Left renal cortex interstitium (tissue), 4 donors: ENCODE measurements around the gene GPR39. TPM values are rescaled to one million over a fixed set of nuclear protein-coding genes. Genes with fewer than 3 reads are reported as not detected.
A peak's percentile ranks its signal among the peaks of the same experiment; 100 is the strongest.

ENCODE experiments used
- DNase-seq, 4 donors: peaks; one replicate each; pipeline ENCODE4 v3.0.0-alpha.2; 2013; ENCODE audit warnings: low read depth in 4 of 4, low spot score in 2 of 4, missing footprints in 1 of 4
- polyA plus RNA-seq, 4 donors: library from polyadenylated mRNA; unstranded; fragments of 120-200 nt; gene quantifications; one replicate each; pipeline ENCODE4 v1.2.1, GENCODE V29; 2013; ENCODE audit not compliant: insufficient read length in 4 of 4

The GPR39 gene
- polyA plus RNA-seq, 4 donors: 3.0 to 4.6 (median 3.5) TPM

GRCh38 chr2:132439703-132440398 is 23.2 kb downstream of the GPR39 start:
- DNase-seq: no peak

- DNase-seq: no peak
Measured at GRCh38 chr2:132441051-132441450, 24.4 kb downstream of the GPR39 start.

- no peak for DNase-seq
Measured at GRCh38 chr2:132442278-132442677, 25.7 kb downstream of the GPR39 start.

GRCh38 chr2:132443106-132443505 is 26.5 kb downstream of the GPR39 start:
- no peak for DNase-seq

- no peak for DNase-seq
Measured at GRCh38 chr2:132446444-132446843, 29.8 kb downstream of the GPR39 start.

- no peak for DNase-seq
Measured at GRCh38 chr2:132448331-132448730, 31.7 kb downstream of the GPR39 start.

GRCh38 chr2:132448771-132449170 is 32.2 kb downstream of the GPR39 start:
- peak in 1 of 4 donors; percentile 13 for DNase-seq

GRCh38 chr2:132449868-132450267 is 33.3 kb downstream of the GPR39 start:
- no peak for DNase-seq

GRCh38 chr2:132460781-132461180 is 44.2 kb downstream of the GPR39 start:
- no peak for DNase-seq

- no peak for DNase-seq
Measured at GRCh38 chr2:132462236-132462635, 45.6 kb downstream of the GPR39 start.

- no peak for DNase-seq
Measured at GRCh38 chr2:132463719-132464118, 47.1 kb downstream of the GPR39 start.

GRCh38 chr2:132465917-132466316 is 49.3 kb downstream of the GPR39 start:
- DNase-seq: no peak

- no peak for DNase-seq
Measured at GRCh38 chr2:132466428-132467028, 49.9 kb downstream of the GPR39 start.

GRCh38 chr2:132468821-132469675 is 52.4 kb downstream of the GPR39 start:
- DNase-seq: no peak

GRCh38 chr2:132470746-132471145 is 54.1 kb downstream of the GPR39 start:
- no peak for DNase-seq

- no peak for DNase-seq
Measured at GRCh38 chr2:132473174-132473883, 56.7 kb downstream of the GPR39 start.

- no peak for DNase-seq
Measured at GRCh38 chr2:132475615-132476014, 59.0 kb downstream of the GPR39 start.

- no peak for DNase-seq
Measured at GRCh38 chr2:132477436-132477835, 60.8 kb downstream of the GPR39 start.

- no peak for DNase-seq
Measured at GRCh38 chr2:132477962-132478361, 61.4 kb downstream of the GPR39 start.

GRCh38 chr2:132478461-132479105 is 62.0 kb downstream of the GPR39 start:
- DNase-seq: no peak
